HepG2 (cell line): ENCODE results near the gene RNF14. TPM values are rescaled to one million over a fixed set of nuclear protein-coding genes. Genes with fewer than 3 reads are reported as not detected.
A peak's percentile ranks its signal among the peaks of the same experiment; 100 is the strongest.

Experiments used
- HNF4A ChIP-seq: sonication (generic); formaldehyde crosslinking; IDR thresholded peaks from 2 replicates; pipeline ENCODE4 v1.4.0; 2020; ENCODE audit warnings: missing genetic modification reagents
- JUN ChIP-seq: sonication (generic); formaldehyde crosslinking; IDR thresholded peaks from 2 replicates; pipeline ENCODE4 v1.4.0; 2020; ENCODE audit warnings: mild to moderate bottlenecking, missing genetic modification reagents
- KDM3A ChIP-seq: IDR thresholded peaks from 2 replicates; pipeline ENCODE4 v1.6.1; 2018; ENCODE audit warnings: low read depth, missing compliant biosample characterization
- KLF16 ChIP-seq, 2 experiments: sonication (generic) in 1 of 2; formaldehyde crosslinking in 1 of 2; IDR thresholded peaks; 2 replicates each; pipeline versions ENCODE4 v1.6.1 to v1.8.0; 2016 to 2023; ENCODE audit warnings: missing genetic modification reagents in 2 of 2, missing compliant biosample characterization in 1 of 2
- MTA3 ChIP-seq: sonication (generic); formaldehyde crosslinking; IDR thresholded peaks from 2 replicates; pipeline ENCODE4 v1.4.0; 2020; ENCODE audit warnings: missing genetic modification reagents
- PATZ1 ChIP-seq: sonication (generic); formaldehyde crosslinking; IDR thresholded peaks from 2 replicates; pipeline ENCODE4 v1.4.0; 2020; ENCODE audit warnings: missing genetic modification reagents
- SNAPC2 ChIP-seq: sonication (generic); formaldehyde crosslinking; IDR thresholded peaks from 2 replicates; pipeline ENCODE4 v1.8.1; 2022; ENCODE audit warnings: mild to moderate bottlenecking, missing genetic modification reagents
- SP5 ChIP-seq: IDR thresholded peaks from 2 replicates; pipeline ENCODE4 v1.6.1; 2016; ENCODE audit warnings: low read depth, borderline replicate concordance
- SRF ChIP-seq: IDR thresholded peaks from 2 replicates; pipeline ENCODE4 v1.6.1; 2011; ENCODE audit warnings: mild to moderate bottlenecking, low read depth, low read length, moderate library complexity
- STAT5B ChIP-seq: sonication (generic); formaldehyde crosslinking; IDR thresholded peaks from 2 replicates; pipeline ENCODE4 v1.4.0; 2020; ENCODE audit warnings: missing genetic modification reagents
- U2AF1 ChIP-seq: fragments of 200-400 bp; formaldehyde crosslinking; optimal IDR thresholded peaks from 2 replicates; pipeline ENCODE3; 2017; ENCODE audit warnings: mild to moderate bottlenecking, low read depth, low read length
- ZNF337 ChIP-seq: sonication (generic); formaldehyde crosslinking; IDR thresholded peaks from 2 replicates; pipeline ENCODE4 v1.5.1; 2020; ENCODE audit warnings: missing genetic modification reagents, low read depth, mild to moderate bottlenecking, borderline replicate concordance
- ZNF350 ChIP-seq: sonication (generic); formaldehyde crosslinking; IDR thresholded peaks from 2 replicates; pipeline ENCODE4 v1.4.0; 2020; ENCODE audit warnings: mild to moderate bottlenecking, low read depth, missing genetic modification reagents, borderline replicate concordance
- ZNF75D ChIP-seq: sonication (generic); formaldehyde crosslinking; IDR thresholded peaks from 2 replicates; pipeline ENCODE4 v1.8.1; 2023; ENCODE audit warnings: missing genetic modification reagents, mild to moderate bottlenecking, borderline replicate concordance
- ZNF761 ChIP-seq: sonication (generic); formaldehyde crosslinking; conservative IDR thresholded peaks from 2 replicates; pipeline ENCODE4 v1.4.0; 2020; ENCODE audit warnings: mild to moderate bottlenecking, missing genetic modification reagents
- ZNF83 ChIP-seq: sonication (generic); formaldehyde crosslinking; IDR thresholded peaks from 2 replicates; pipeline ENCODE4 v1.4.0; 2020; ENCODE audit warnings: missing genetic modification reagents, mild to moderate bottlenecking, borderline replicate concordance
- polyA plus RNA-seq, 8 experiments: library from polyadenylated mRNA; depleted of rRNA in 3 of 8; stranded (reverse) in 7 of 8; unstranded in 1 of 8; fragments of >200 nt; fragmentation: Illumina TruSeq in 4 of 8; extraction: Trizol in 4 of 8; gene quantifications; 2 replicates each; pipeline versions ENCODE4 v1.2.1 to v1.2.3, GENCODE V29; 2011 to 2016; ENCODE audit warnings: low read depth in 4 of 8, missing spikeins in 1 of 8, mixed read lengths in 1 of 8; ENCODE audit not compliant: insufficient read depth in 1 of 8
- total RNA-seq, 5 experiments: library from RNA; depleted of rRNA; stranded (reverse); fragments of >200 nt; fragmentation: Illumina TruSeq; extraction: Trizol; gene quantifications; 2 replicates each; pipeline ENCODE4 v1.2.3, GENCODE V29; 2016; ENCODE audit warnings: low read depth in 1 of 5
- TF ChIP-seq, protein P1 (sequence below): sonication (generic); formaldehyde crosslinking; IDR thresholded peaks from 2 replicates; pipeline ENCODE4 v1.4.0; 2020; ENCODE audit warnings: missing genetic modification reagents
- TF ChIP-seq, protein P2 (sequence below): sonication (generic); formaldehyde crosslinking; conservative IDR thresholded peaks from 2 replicates; pipeline ENCODE4 v1.4.0; 2020; ENCODE audit warnings: missing genetic modification reagents

Gene RNF14
- total and polyA plus RNA-seq, 2 of the 13 experiments (the other 11 are each of a cell fraction or from before 2014, with no cell fraction given): 11.3 to 28.1 TPM

- no peak for TF ChIP-seq ZNF83
- TF ChIP-seq ZNF75D (CRISPR knock-in tag): no peak
- TF ChIP-seq, protein P1, sequence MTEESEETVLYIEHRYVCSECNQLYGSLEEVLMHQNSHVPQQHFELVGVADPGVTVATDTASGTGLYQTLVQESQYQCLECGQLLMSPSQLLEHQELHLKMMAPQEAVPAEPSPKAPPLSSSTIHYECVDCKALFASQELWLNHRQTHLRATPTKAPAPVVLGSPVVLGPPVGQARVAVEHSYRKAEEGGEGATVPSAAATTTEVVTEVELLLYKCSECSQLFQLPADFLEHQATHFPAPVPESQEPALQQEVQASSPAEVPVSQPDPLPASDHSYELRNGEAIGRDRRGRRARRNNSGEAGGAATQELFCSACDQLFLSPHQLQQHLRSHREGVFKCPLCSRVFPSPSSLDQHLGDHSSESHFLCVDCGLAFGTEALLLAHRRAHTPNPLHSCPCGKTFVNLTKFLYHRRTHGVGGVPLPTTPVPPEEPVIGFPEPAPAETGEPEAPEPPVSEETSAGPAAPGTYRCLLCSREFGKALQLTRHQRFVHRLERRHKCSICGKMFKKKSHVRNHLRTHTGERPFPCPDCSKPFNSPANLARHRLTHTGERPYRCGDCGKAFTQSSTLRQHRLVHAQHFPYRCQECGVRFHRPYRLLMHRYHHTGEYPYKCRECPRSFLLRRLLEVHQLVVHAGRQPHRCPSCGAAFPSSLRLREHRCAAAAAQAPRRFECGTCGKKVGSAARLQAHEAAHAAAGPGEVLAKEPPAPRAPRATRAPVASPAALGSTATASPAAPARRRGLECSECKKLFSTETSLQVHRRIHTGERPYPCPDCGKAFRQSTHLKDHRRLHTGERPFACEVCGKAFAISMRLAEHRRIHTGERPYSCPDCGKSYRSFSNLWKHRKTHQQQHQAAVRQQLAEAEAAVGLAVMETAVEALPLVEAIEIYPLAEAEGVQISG (CRISPR knock-in tag): no peak
- no peak for TF ChIP-seq ZNF337 (CRISPR knock-in tag)
- TF ChIP-seq ZNF761 (CRISPR knock-in tag): 0 out of 2 replicates have a peak, but pooled peaks have one; percentile 56
- TF ChIP-seq, protein P2, sequence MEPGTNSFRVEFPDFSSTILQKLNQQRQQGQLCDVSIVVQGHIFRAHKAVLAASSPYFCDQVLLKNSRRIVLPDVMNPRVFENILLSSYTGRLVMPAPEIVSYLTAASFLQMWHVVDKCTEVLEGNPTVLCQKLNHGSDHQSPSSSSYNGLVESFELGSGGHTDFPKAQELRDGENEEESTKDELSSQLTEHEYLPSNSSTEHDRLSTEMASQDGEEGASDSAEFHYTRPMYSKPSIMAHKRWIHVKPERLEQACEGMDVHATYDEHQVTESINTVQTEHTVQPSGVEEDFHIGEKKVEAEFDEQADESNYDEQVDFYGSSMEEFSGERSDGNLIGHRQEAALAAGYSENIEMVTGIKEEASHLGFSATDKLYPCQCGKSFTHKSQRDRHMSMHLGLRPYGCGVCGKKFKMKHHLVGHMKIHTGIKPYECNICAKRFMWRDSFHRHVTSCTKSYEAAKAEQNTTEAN (CRISPR knock-in tag): no peak
- TF ChIP-seq PATZ1: peak; percentile 40
- TF ChIP-seq U2AF1: no peak
- TF ChIP-seq KDM3A (CRISPR knock-in tag): peak; percentile 56; the same call in 1 of the 2 replicates
- 0 out of 2 replicates have a peak, but pooled peaks have one; percentile 17 for TF ChIP-seq SP5
- TF ChIP-seq KLF16 (CRISPR knock-in tag; IDR thresholded peaks at IDR 0.05): no peak
- no peak for TF ChIP-seq ZNF350 (CRISPR knock-in tag)
- no peak for TF ChIP-seq MTA3 (CRISPR knock-in tag)
- TF ChIP-seq SRF: no peak
- no peak for TF ChIP-seq HNF4A (CRISPR knock-in tag)
- TF ChIP-seq JUN: peak; percentile 43; the same call in 1 of the 2 replicates
- TF ChIP-seq SNAPC2: no peak
- no peak for TF ChIP-seq STAT5B (CRISPR knock-in tag)
These were observed 8.2 kb upstream of the RNF14 start (continued) for GRCh38 chr5:141960449-141961323.
